ENCODE results near the gene GFAP.
A peak's percentile ranks its signal among the peaks of the same experiment; 100 is the strongest.

Gene GFAP

GRCh38 chr17:44899074-44899782, 16.1 kb downstream of the GFAP start, which contains the start of gene EFTUD2:
Gene EFTUD2 (minus strand): TSS chr17:44899445. CDS start chr17:44894521, 4,924 bp downstream.
- Histone ChIP-seq H3F3A (ENCODE audit: insufficient read depth) (no peaks in the 10 kb centered on the region), H3K4me2 (ENCODE audit: low read depth, low read length, poor library complexity, severe bottlenecking) (peak within 1 kb of the TSS; percentile 71), H3K79me2 (ENCODE audit: insufficient read depth, low read length) (peaks cover 46% of the 10 kb centered on the region), H3K36me3 (ENCODE audit: low read length) (no peaks in the 10 kb centered on the region; the same call in 1 of the 2 replicates), H3K9me2 (replicated peaks; ENCODE audit: insufficient read depth, low read length) (no peaks in the 10 kb centered on the region), H2AFZ (ENCODE audit: low read depth, low read length, severe bottlenecking) (peak within 1 kb of the TSS; percentile 53), H3K4me3 (ENCODE audit: insufficient read depth, low read length, poor library complexity, severe bottlenecking) (peak within 1 kb of the TSS; percentile 81), H3K9me3 (ENCODE audit: insufficient read depth, low read length) (no peaks in the 10 kb centered on the region), H3K9ac (ENCODE audit: low read length) (peak within 1 kb of the TSS; percentile 85), H3K27me3 (ENCODE audit: low read length) (no peaks in the 10 kb centered on the region), H4K20me1 (ENCODE audit: low read depth, low read length) (no peaks in the 10 kb centered on the region), H3K27ac (ENCODE audit: low read depth, low read length) (peak within 1 kb of the TSS; percentile 79)
- no peak for TF ChIP-seq CTCF (IDR thresholded peaks at IDR 0.05; ENCODE audit: insufficient read depth, low read length, poor library complexity, severe bottlenecking)
- TF ChIP-seq EZH2phosphoT487 (conservative IDR thresholded peaks at IDR 0.05; ENCODE audit: low read length) = no peak

GRCh38 chr17:44898768-44899073, 16.6 kb downstream of the GFAP start:
- H3K9me3 ChIP-seq (ENCODE audit: insufficient read depth, low read length) = no peaks in the 10 kb centered on the region
- H3K4me3 ChIP-seq (ENCODE audit: insufficient read depth, low read length, poor library complexity, severe bottlenecking) = peak overlapping the region; percentile 81
- no peak for TF ChIP-seq EZH2phosphoT487 (conservative IDR thresholded peaks at IDR 0.05; ENCODE audit: low read length)
- TF ChIP-seq CTCF (IDR thresholded peaks at IDR 0.05; ENCODE audit: insufficient read depth, low read length, poor library complexity, severe bottlenecking) = no peak
- H3K36me3 ChIP-seq (ENCODE audit: low read length) = no peaks in the 10 kb centered on the region; the same call in 1 of the 2 replicates
- peak overlapping the region; percentile 85 for H3K9ac ChIP-seq (ENCODE audit: low read length)
- H3K27me3 ChIP-seq (ENCODE audit: low read length) = no peaks in the 10 kb centered on the region
- no peaks in the 10 kb centered on the region for H3K9me2 ChIP-seq (replicated peaks; ENCODE audit: insufficient read depth, low read length)
- H3F3A ChIP-seq (ENCODE audit: insufficient read depth) = no peaks in the 10 kb centered on the region
- peak overlapping the region; percentile 79 for H3K27ac ChIP-seq (ENCODE audit: low read depth, low read length)
- peak overlapping the region; percentile 71 for H3K4me2 ChIP-seq (ENCODE audit: low read depth, low read length, poor library complexity, severe bottlenecking)
- peak overlapping the region; percentile 53 for H2AFZ ChIP-seq (ENCODE audit: low read depth, low read length, severe bottlenecking)
- H3K79me2 ChIP-seq (ENCODE audit: insufficient read depth, low read length) = peaks cover 46% of the 10 kb centered on the region
- no peaks in the 10 kb centered on the region for H4K20me1 ChIP-seq (ENCODE audit: low read depth, low read length)

- TF ChIP-seq CTCF (IDR thresholded peaks at IDR 0.05; ENCODE audit: insufficient read depth, low read length, poor library complexity, severe bottlenecking) = no peak
- TF ChIP-seq EZH2phosphoT487 (conservative IDR thresholded peaks at IDR 0.05; ENCODE audit: low read length) = no peak
- peaks cover 2% of the 10 kb centered on the region; the same call in 1 of the 2 replicates for H3K36me3 ChIP-seq (ENCODE audit: low read length)
- no peak overlapping the region for H3K4me2 ChIP-seq (ENCODE audit: low read depth, low read length, poor library complexity, severe bottlenecking)
- H3K27ac ChIP-seq (ENCODE audit: low read depth, low read length) = no peak overlapping the region
- no peaks in the 10 kb centered on the region for H3K27me3 ChIP-seq (ENCODE audit: low read length)
- H2AFZ ChIP-seq (ENCODE audit: low read depth, low read length, severe bottlenecking) = no peak overlapping the region
- no peaks in the 10 kb centered on the region for H3F3A ChIP-seq (ENCODE audit: insufficient read depth)
- no peak overlapping the region for H3K4me3 ChIP-seq (ENCODE audit: insufficient read depth, low read length, poor library complexity, severe bottlenecking)
- H3K9me3 ChIP-seq (ENCODE audit: insufficient read depth, low read length) = no peaks in the 10 kb centered on the region
- no peaks in the 10 kb centered on the region for H3K9me2 ChIP-seq (replicated peaks; ENCODE audit: insufficient read depth, low read length)
- H3K9ac ChIP-seq (ENCODE audit: low read length) = no peak overlapping the region
- peaks cover 74% of the 10 kb centered on the region for H3K79me2 ChIP-seq (ENCODE audit: insufficient read depth, low read length)
- no peaks in the 10 kb centered on the region for H4K20me1 ChIP-seq (ENCODE audit: low read depth, low read length)
Measured at GRCh38 chr17:44894642-44895041, 20.7 kb downstream of the GFAP start.
